SK-N-MC (cell line): ENCODE results near the gene SYN1.

ENCODE experiments used
- DNase-seq: peaks from one replicate; pipeline ENCODE4 v3.0.0-alpha.2; 2011; ENCODE audit warnings: low read depth, low spot score
- H3K27ac ChIP-seq: fragments of 200-600 bp; sonication (generic); 2 replicates; pipeline ENCODE4 v1.5.1; 2016; ENCODE audit warnings: mixed run types
- H3K36me3 ChIP-seq: fragments of 200-600 bp; sonication (generic); 2 replicates; pipeline ENCODE4 v1.6.1; 2017; ENCODE audit warnings: antibody characterized with exemption, low read length, mixed read lengths; ENCODE audit not compliant: insufficient read depth
- H3K4me3 ChIP-seq: fragments of 200-600 bp; sonication (generic); 2 replicates; pipeline ENCODE4 v1.5.1; 2016
- H3K9ac ChIP-seq: fragments of 200-600 bp; sonication (generic); 2 replicates; pipeline ENCODE4 v1.8.0; 2017; ENCODE audit warnings: mixed run types, mixed read lengths; ENCODE audit not compliant: insufficient read length
- H3K9me3 ChIP-seq: fragments of 200-600 bp; sonication (generic); 2 replicates; pipeline ENCODE4 v1.6.1; 2017; ENCODE audit warnings: low read depth, mild to moderate bottlenecking, antibody characterized with exemption, low read length, moderate library complexity, mixed read lengths
- EZH2 ChIP-seq: fragments of 200-600 bp; sonication (generic); IDR thresholded peaks from one replicate; pipeline ENCODE4 v1.6.1; 2017; ENCODE audit warnings: antibody characterized with exemption
- FOXP2 ChIP-seq: optimal IDR thresholded peaks from 2 replicates; pipeline ENCODE3; 2011; ENCODE audit warnings: mild to moderate bottlenecking, moderate library complexity; ENCODE audit not compliant: insufficient read depth; ENCODE audit errors: extremely low read length, control extremely low read depth
- POLR2AphosphoS5 ChIP-seq: IDR thresholded peaks from 2 replicates; pipeline ENCODE4 v1.6.1; 2012; ENCODE audit warnings: mild to moderate bottlenecking, low read depth, low read length, borderline replicate concordance

Gene SYN1

GRCh38 chrX:47576021-47576898, 43.4 kb downstream of the SYN1 start:
- Histone ChIP-seq H3K9ac (no peak overlapping the region), H3K4me3 (no peak overlapping the region), H3K27ac (no peak overlapping the region), H3K9me3 (no peaks in the 10 kb centered on the region), H3K36me3 (peaks cover 8% of the 10 kb centered on the region; the same call in 1 of the 2 replicates)
- no peak for DNase-seq
- no peak for TF ChIP-seq FOXP2
- TF ChIP-seq POLR2AphosphoS5, result no peak
- no peak for TF ChIP-seq EZH2

GRCh38 chrX:47574547-47575301, 44.9 kb downstream of the SYN1 start:
- H3K4me3 ChIP-seq, result no peak overlapping the region
- H3K9me3 ChIP-seq, result no peaks in the 10 kb centered on the region
- H3K27ac ChIP-seq, result no peak overlapping the region
- peaks cover 10% of the 10 kb centered on the region; the same call in 1 of the 2 replicates for H3K36me3 ChIP-seq
- H3K9ac ChIP-seq, result no peak overlapping the region
- no peak for TF ChIP-seq FOXP2
- TF ChIP-seq POLR2AphosphoS5, result no peak
- TF ChIP-seq EZH2, result no peak
- DNase-seq, result no peak

GRCh38 chrX:47574076-47574546, 45.5 kb downstream of the SYN1 start:
- no peak overlapping the region for H3K4me3 ChIP-seq
- H3K9ac ChIP-seq, result no peak overlapping the region

GRCh38 chrX:47573341-47574075, 46.1 kb downstream of the SYN1 start:
- H3K9me3 ChIP-seq, result no peaks in the 10 kb centered on the region
- peaks cover 18% of the 10 kb centered on the region; the same call in 1 of the 2 replicates for H3K36me3 ChIP-seq
- TF ChIP-seq EZH2, result no peak
- no peak for TF ChIP-seq POLR2AphosphoS5
- no peak for TF ChIP-seq FOXP2
- no peak overlapping the region for H3K9ac ChIP-seq
- no peak for DNase-seq
- H3K27ac ChIP-seq, result no peak overlapping the region
- no peak overlapping the region for H3K4me3 ChIP-seq

More at GRCh38 chrX:47574076-47574546, 45.5 kb downstream of the SYN1 start:
- Histone ChIP-seq H3K36me3 (peaks cover 13% of the 10 kb centered on the region; the same call in 1 of the 2 replicates), H3K27ac (no peak overlapping the region), H3K9me3 (no peaks in the 10 kb centered on the region)
- no peak for TF ChIP-seq POLR2AphosphoS5
- no peak for TF ChIP-seq FOXP2
- no peak for TF ChIP-seq EZH2
- DNase-seq, result no peak

- no peak overlapping the region for H3K4me3 ChIP-seq
- no peak overlapping the region for H3K27ac ChIP-seq
- H3K9me3 ChIP-seq, result no peaks in the 10 kb centered on the region
- no peak for DNase-seq
- no peak overlapping the region for H3K9ac ChIP-seq
- peaks cover 24% of the 10 kb centered on the region; the same call in 1 of the 2 replicates for H3K36me3 ChIP-seq
- TF ChIP-seq EZH2, result no peak
- TF ChIP-seq POLR2AphosphoS5, result no peak
- TF ChIP-seq FOXP2, result no peak
These were observed 46.8 kb downstream of the SYN1 start for GRCh38 chrX:47572773-47573340.

GRCh38 chrX:47571896-47572295, 47.8 kb downstream of the SYN1 start:
- DNase-seq, result no peak
- TF ChIP-seq EZH2 (no peak), FOXP2 (no peak), POLR2AphosphoS5 (no peak)
- no peaks in the 10 kb centered on the region for H3K9me3 ChIP-seq
- no peak overlapping the region for H3K9ac ChIP-seq
- H3K4me3 ChIP-seq, result no peak overlapping the region
- no peak overlapping the region for H3K27ac ChIP-seq
- peaks cover 33% of the 10 kb centered on the region; the same call in 1 of the 2 replicates for H3K36me3 ChIP-seq

- TF ChIP-seq EZH2 (no peak), POLR2AphosphoS5 (no peak), FOXP2 (no peak)
- Histone ChIP-seq H3K27ac (no peak overlapping the region), H3K9me3 (no peaks in the 10 kb centered on the region), H3K9ac (no peak overlapping the region), H3K36me3 (peaks cover 40% of the 10 kb centered on the region; the same call in 1 of the 2 replicates), H3K4me3 (no peak overlapping the region)
- DNase-seq, result no peak
These were observed 48.4 kb downstream of the SYN1 start for GRCh38 chrX:47571215-47571614.
